GM23338 (cell line): ENCODE results near the gene PRR22.

Experiments
- CREB1 ChIP-seq: fragments of 250-450 bp; sonication (Bioruptor Pico); IDR thresholded peaks from 2 replicates; pipeline ENCODE4 v1.5.0; 2020; ENCODE audit warnings: low read depth, mild to moderate bottlenecking, moderate library complexity
- CTCF ChIP-seq, 2 experiments: fragments of 200-600 bp in 1 of 2; sonication (generic) in 1 of 2; conservative IDR thresholded peaks; 2 replicates each; pipeline versions ENCODE4 v1.5.1 to v1.6.1; 2016 to 2017; ENCODE audit warnings: antibody characterized with exemption in 2 of 2, low read depth in 2 of 2, mild to moderate bottlenecking in 2 of 2, moderate library complexity in 1 of 2
- EZH2 ChIP-seq: fragments of 200-600 bp; sonication (generic); IDR thresholded peaks from one replicate; pipeline ENCODE4 v1.8.0; 2017; ENCODE audit warnings: antibody characterized with exemption, mild to moderate bottlenecking, low read depth; ENCODE audit not compliant: unreplicated experiment
- EZH2phosphoT487 ChIP-seq: fragments of 200-600 bp; sonication (generic); IDR thresholded peaks from one replicate; pipeline ENCODE4 v1.8.1; 2018; ENCODE audit warnings: antibody characterized with exemption; ENCODE audit not compliant: unreplicated experiment
- REST ChIP-seq: IDR thresholded peaks from one replicate; pipeline ENCODE4 v1.6.1; 2018; ENCODE audit warnings: antibody characterized with exemption; ENCODE audit not compliant: unreplicated experiment

- no peak for TF ChIP-seq CTCF (conservative IDR thresholded peaks at IDR 0.05; ENCODE audit: low read depth in 2 of 2)
- no peak for TF ChIP-seq EZH2phosphoT487
- TF ChIP-seq EZH2 = no peak
- no peak for TF ChIP-seq CREB1
- no peak for TF ChIP-seq REST
Measured at GRCh38 chr19:5738423-5738822, 46.1 kb downstream of the PRR22 start.
